Left lung (tissue), 10 donors: ENCODE measurements around the gene ZNF580. TPM values are rescaled to one million over a fixed set of nuclear protein-coding genes. Genes with fewer than 3 reads are reported as not detected.
A peak's percentile ranks its signal among the peaks of the same experiment; 100 is the strongest.

Experiments used
- ATAC-seq: fragments of 200-7000 bp; cut with Tn5 transposase; one replicate; pipeline ENCODE4 v1.9.1; 2020; ENCODE audit warnings: moderate library complexity
- DNase-seq, 4 donors: peaks; one replicate each; pipeline ENCODE4 v3.0.0-alpha.2; 2013 to 2020
- H3K27ac ChIP-seq, 2 donors: fragments of 200-600 bp; sonication (generic) in 1 of 2; one replicate each; pipeline versions ENCODE4 v1.5.0 to v1.8.0; 2020 to 2021
- H3K27me3 ChIP-seq, 2 donors: fragments of 200-600 bp; sonication (generic) in 1 of 2; one replicate each; pipeline versions ENCODE4 v1.5.0 to v1.8.0; 2020 to 2021
- H3K36me3 ChIP-seq, 2 donors: fragments of 200-600 bp; sonication (generic) in 1 of 2; one replicate each; pipeline versions ENCODE4 v1.5.0 to v1.8.0; 2020 to 2021
- H3K4me1 ChIP-seq, 2 donors: fragments of 200-600 bp; one replicate each; pipeline ENCODE4 v1.8.0; 2021
- H3K4me3 ChIP-seq, 2 donors: fragments of 200-600 bp; sonication (generic) in 1 of 2; one replicate each; pipeline versions ENCODE4 v1.5.0 to v1.8.0; 2020 to 2021; ENCODE audit warnings: mild to moderate bottlenecking in 1 of 2
- H3K9me3 ChIP-seq, 2 donors: fragments of 200-600 bp; sonication (generic) in 1 of 2; one replicate each; pipeline versions ENCODE4 v1.5.0 to v1.8.0; 2020 to 2021
- CTCF ChIP-seq, 2 donors: fragments of 200-600 bp; sonication (generic) in 1 of 2; IDR thresholded peaks; one replicate each; pipeline versions ENCODE4 v1.5.0 to v1.8.0; 2021; ENCODE audit warnings: antibody characterized with exemption in 2 of 2
- intact Hi-C, 2 donors: fragments of 100-400 bp; cut with DNase I; formaldehyde crosslinking; loops; one replicate each; pipeline versions ENCODE4 v1.11.2 to v1.14.2; 2022
- polyA plus RNA-seq, 6 donors: library from polyadenylated mRNA; unstranded; fragments of 120-200 nt; gene quantifications; one replicate each; pipeline ENCODE4 v1.2.1, GENCODE V29; 2013; ENCODE audit not compliant: insufficient read length in 6 of 6
- total RNA-seq, 2 donors: library from RNA; stranded (reverse); fragmentation: NEBNext Ultra II Directional; extraction: Animal tissue kit (Norgen Biotek cat#: 25700); gene quantifications; one replicate each; pipeline ENCODE4 v1.2.1, GENCODE V29; 2021
- donor health status: DM: no; HTN: yes; CAD: no.
- donor health status: DM: no; HTN: no; CAD: no.

ZNF580 gene
- total and polyA plus RNA-seq, 8 donors = 33.8 to 49.5 (median 39.1) TPM

GRCh38 chr19:55684946-55685681 is 44.3 kb downstream of the ZNF580 start:
- TF ChIP-seq CTCF (IDR thresholded peaks at IDR 0.05) = no peak
- Histone ChIP-seq H3K9me3 (no peaks in the 10 kb centered on the region), H3K4me1 (peaks cover 0 to 28% of the 10 kb centered on the region in 2 donors), H3K27me3 (no peaks in the 10 kb centered on the region), H3K4me3 (no peak overlapping the region), H3K36me3 (peaks cover 0 to 100% of the 10 kb centered on the region in 2 donors), H3K27ac (no peak overlapping the region)
- intact Hi-C loops = no loop called here
- DNase-seq = peak in 1 of 4 donors; percentile 74
- no peak for ATAC-seq

- intact Hi-C loops = no loop called here
- no peak for TF ChIP-seq CTCF (IDR thresholded peaks at IDR 0.05)
- Histone ChIP-seq H3K4me3 (no peak overlapping the region), H3K27ac (no peak overlapping the region), H3K4me1 (peaks cover 0 to 21% of the 10 kb centered on the region in 2 donors), H3K36me3 (peaks cover 0 to 100% of the 10 kb centered on the region in 2 donors), H3K9me3 (no peaks in the 10 kb centered on the region), H3K27me3 (no peaks in the 10 kb centered on the region)
- DNase-seq (no peak), ATAC-seq (no peak)
These were observed 45.0 kb downstream of the ZNF580 start for GRCh38 chr19:55685776-55686175.

- TF ChIP-seq CTCF (IDR thresholded peaks at IDR 0.05) = no peak
- intact Hi-C loops = no loop called here
- no peak overlapping the region for H3K27ac ChIP-seq
These were observed 45.7 kb downstream of the ZNF580 start for GRCh38 chr19:55686311-55687050.

GRCh38 chr19:55687281-55688201 is 46.7 kb downstream of the ZNF580 start:
- ATAC-seq = no peak
- no peak overlapping the region for H3K4me3 ChIP-seq
- peaks cover 0 to 19% of the 10 kb centered on the region in 2 donors for H3K4me1 ChIP-seq
- no peak for TF ChIP-seq CTCF (IDR thresholded peaks at IDR 0.05)
- no peak overlapping the region for H3K27ac ChIP-seq
- DNase-seq = peak in 2 of 4 donors; percentile 22 to 75
- H3K36me3 ChIP-seq = peaks cover 0 to 100% of the 10 kb centered on the region in 2 donors
- intact Hi-C loops = no loop called here
- H3K27me3 ChIP-seq = no peaks in the 10 kb centered on the region
- H3K9me3 ChIP-seq = no peaks in the 10 kb centered on the region

More at GRCh38 chr19:55686311-55687050, 45.7 kb downstream of the ZNF580 start:
- Histone ChIP-seq H3K27me3 (no peaks in the 10 kb centered on the region), H3K36me3 (peaks cover 0 to 100% of the 10 kb centered on the region in 2 donors), H3K9me3 (no peaks in the 10 kb centered on the region), H3K4me3 (no peak overlapping the region), H3K4me1 (peaks cover 0 to 19% of the 10 kb centered on the region in 2 donors)
- DNase-seq (peak in 2 of 4 donors; percentile 27 to 70), ATAC-seq (no peak)
